22Rv1 (cell line): Measurements from ENCODE around the gene FEM1C.

ENCODE experiments used
- H3K27ac ChIP-seq: fragments of 450-650 bp; 2 replicates; pipeline ENCODE4 v1.5.1; 2017
- CTCF ChIP-seq: fragments of 450-650 bp; IDR thresholded peaks from 2 replicates; pipeline ENCODE4 v1.5.1; 2017; ENCODE audit warnings: mild to moderate bottlenecking
- ZFX ChIP-seq: fragments of 450-650 bp; IDR thresholded peaks from 2 replicates; pipeline ENCODE4 v1.6.1; 2017; ENCODE audit warnings: antibody characterized with exemption, borderline replicate concordance

Gene FEM1C

GRCh38 chr5:115583474-115583873, 38.9 kb upstream of the FEM1C start:
- no peak for TF ChIP-seq ZFX
- no peak for TF ChIP-seq CTCF
- no peak overlapping the region for H3K27ac ChIP-seq

GRCh38 chr5:115580941-115581340, 36.4 kb upstream of the FEM1C start:
- no peak for TF ChIP-seq CTCF
- TF ChIP-seq ZFX = no peak
- H3K27ac ChIP-seq = no peak overlapping the region

GRCh38 chr5:115579747-115580173, 35.2 kb upstream of the FEM1C start:
- no peak for TF ChIP-seq ZFX
- TF ChIP-seq CTCF = no peak
- no peak overlapping the region for H3K27ac ChIP-seq

- H3K27ac ChIP-seq = no peak overlapping the region
- no peak for TF ChIP-seq ZFX
- no peak for TF ChIP-seq CTCF
Measured at GRCh38 chr5:115579216-115579615, 34.6 kb upstream of the FEM1C start.

GRCh38 chr5:115578657-115579056, 34.1 kb upstream of the FEM1C start:
- TF ChIP-seq CTCF (no peak), ZFX (no peak)
- no peak overlapping the region for H3K27ac ChIP-seq

GRCh38 chr5:115577741-115578140, 33.2 kb upstream of the FEM1C start:
- no peak overlapping the region for H3K27ac ChIP-seq
- TF ChIP-seq CTCF (no peak), ZFX (no peak)

GRCh38 chr5:115577329-115577728, 32.8 kb upstream of the FEM1C start:
- TF ChIP-seq ZFX = no peak
- TF ChIP-seq CTCF = no peak
- H3K27ac ChIP-seq = no peak overlapping the region
